Vagina (tissue), 2 donors: ENCODE measurements around the gene PSMC5. TPM values are rescaled to one million over a fixed set of nuclear protein-coding genes. Genes with fewer than 3 reads are reported as not detected.
"Not testable (repeated sequence)": the region's sequence is repeated elsewhere in the genome, so short reads cannot be mapped to it uniquely, and the experiment has no call there.

Source experiments
- DNase-seq, 2 donors: peaks; one replicate each; pipeline ENCODE4 v3.0.0-alpha.2; 2017; ENCODE audit errors: extremely low spot score in 2 of 2
- H3K27ac ChIP-seq: fragments of 200-600 bp; sonication (generic); one replicate; pipeline ENCODE4 v1.5.1; 2019
- H3K27me3 ChIP-seq: fragments of 200-600 bp; sonication (generic); one replicate; pipeline ENCODE4 v1.5.1; 2019
- H3K36me3 ChIP-seq, 2 donors: fragments of 200-600 bp; sonication (generic); one replicate each; pipeline ENCODE4 v1.5.1; 2017 to 2019
- H3K4me1 ChIP-seq: fragments of 200-600 bp; sonication (generic); one replicate; pipeline ENCODE4 v1.5.1; 2019
- H3K4me3 ChIP-seq, 2 donors: fragments of 200-600 bp; sonication (generic); 1 replicate in 1 of 2; 2 replicates in 1 of 2; pipeline ENCODE4 v1.5.1; 2016 to 2019
- H3K9me3 ChIP-seq: fragments of 200-600 bp; sonication (generic); one replicate; pipeline ENCODE4 v1.5.1; 2019
- POLR2A ChIP-seq, 2 donors: fragments of 450-650 bp; IDR thresholded peaks; one replicate each; pipeline ENCODE4 v1.6.1; 2017; ENCODE audit warnings: antibody characterized with exemption in 2 of 2, mild to moderate bottlenecking in 2 of 2, moderate library complexity in 2 of 2
- POLR2AphosphoS5 ChIP-seq, 2 donors: sonication (generic); formaldehyde crosslinking; IDR thresholded peaks; one replicate each; pipeline ENCODE4 v1.9.0; 2017; ENCODE audit warnings: antibody characterized with exemption in 2 of 2, mild to moderate bottlenecking in 2 of 2, low read depth in 1 of 2; ENCODE audit not compliant: insufficient read depth in 1 of 2
- intact Hi-C: fragments of 100-400 bp; cut with DNase I; formaldehyde crosslinking; loops from one replicate; pipeline ENCODE4 v1.15.1; 2023
- total RNA-seq: library from RNA; depleted of rRNA; stranded (reverse); fragments of >200 nt; gene quantifications from one replicate; pipeline ENCODE4 v1.2.3, GENCODE V29; 2016
- TF ChIP-seq, protein P1 (sequence below), 3 experiments: fragments of 450-650 bp in 2 of 3; fragments of 200-600 bp in 1 of 3; sonication (generic) in 1 of 3; IDR thresholded peaks; one replicate each; pipeline ENCODE4 v1.5.1; 2017 to 2019; ENCODE audit warnings: antibody characterized with exemption in 3 of 3, mild to moderate bottlenecking in 2 of 3, moderate library complexity in 2 of 3

PSMC5 gene
- total RNA-seq, 1 donor from 2014 or later, result 92.3 TPM

- peaks cover 0 to 42% of the 10 kb centered on the region in 2 donors for H3K36me3 ChIP-seq
- DNase-seq, result no peak
Measured at GRCh38 chr17:63786117-63786516, 41.1 kb upstream of the PSMC5 start.

GRCh38 chr17:63786971-63787711, 40.1 kb upstream of the PSMC5 start:
- DNase-seq, result no peak
- TF ChIP-seq, protein P1, sequence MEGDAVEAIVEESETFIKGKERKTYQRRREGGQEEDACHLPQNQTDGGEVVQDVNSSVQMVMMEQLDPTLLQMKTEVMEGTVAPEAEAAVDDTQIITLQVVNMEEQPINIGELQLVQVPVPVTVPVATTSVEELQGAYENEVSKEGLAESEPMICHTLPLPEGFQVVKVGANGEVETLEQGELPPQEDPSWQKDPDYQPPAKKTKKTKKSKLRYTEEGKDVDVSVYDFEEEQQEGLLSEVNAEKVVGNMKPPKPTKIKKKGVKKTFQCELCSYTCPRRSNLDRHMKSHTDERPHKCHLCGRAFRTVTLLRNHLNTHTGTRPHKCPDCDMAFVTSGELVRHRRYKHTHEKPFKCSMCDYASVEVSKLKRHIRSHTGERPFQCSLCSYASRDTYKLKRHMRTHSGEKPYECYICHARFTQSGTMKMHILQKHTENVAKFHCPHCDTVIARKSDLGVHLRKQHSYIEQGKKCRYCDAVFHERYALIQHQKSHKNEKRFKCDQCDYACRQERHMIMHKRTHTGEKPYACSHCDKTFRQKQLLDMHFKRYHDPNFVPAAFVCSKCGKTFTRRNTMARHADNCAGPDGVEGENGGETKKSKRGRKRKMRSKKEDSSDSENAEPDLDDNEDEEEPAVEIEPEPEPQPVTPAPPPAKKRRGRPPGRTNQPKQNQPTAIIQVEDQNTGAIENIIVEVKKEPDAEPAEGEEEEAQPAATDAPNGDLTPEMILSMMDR (IDR thresholded peaks at IDR 0.05), result no peak
- TF ChIP-seq POLR2A (IDR thresholded peaks at IDR 0.05) (no peak), POLR2AphosphoS5 (IDR thresholded peaks at IDR 0.05; ENCODE audit: insufficient read depth in 1 of 2, low read depth in 1 of 2) (no peak)
- no peak overlapping the region for H3K27ac ChIP-seq
- H3K36me3 ChIP-seq, result peaks cover 0 to 53% of the 10 kb centered on the region in 2 donors
- H3K4me1 ChIP-seq, result no peaks in the 10 kb centered on the region
- no peaks in the 10 kb centered on the region for H3K27me3 ChIP-seq
- H3K4me3 ChIP-seq, result no peak overlapping the region
- intact Hi-C loops, result no loop called here
- H3K9me3 ChIP-seq, result no peaks in the 10 kb centered on the region

More at GRCh38 chr17:63786117-63786516, 41.1 kb upstream of the PSMC5 start:
- Histone ChIP-seq H3K27ac (no peak overlapping the region), H3K9me3 (no peaks in the 10 kb centered on the region), H3K4me1 (peaks cover 3% of the 10 kb centered on the region), H3K4me3 (no peak overlapping the region), H3K27me3 (no peaks in the 10 kb centered on the region)
- TF ChIP-seq POLR2AphosphoS5 (IDR thresholded peaks at IDR 0.05; ENCODE audit: insufficient read depth in 1 of 2, low read depth in 1 of 2) (no peak), POLR2A (IDR thresholded peaks at IDR 0.05) (no peak)
- TF ChIP-seq, protein P1 (IDR thresholded peaks at IDR 0.05), result no peak
- intact Hi-C loops, result no loop called here

DNA sequence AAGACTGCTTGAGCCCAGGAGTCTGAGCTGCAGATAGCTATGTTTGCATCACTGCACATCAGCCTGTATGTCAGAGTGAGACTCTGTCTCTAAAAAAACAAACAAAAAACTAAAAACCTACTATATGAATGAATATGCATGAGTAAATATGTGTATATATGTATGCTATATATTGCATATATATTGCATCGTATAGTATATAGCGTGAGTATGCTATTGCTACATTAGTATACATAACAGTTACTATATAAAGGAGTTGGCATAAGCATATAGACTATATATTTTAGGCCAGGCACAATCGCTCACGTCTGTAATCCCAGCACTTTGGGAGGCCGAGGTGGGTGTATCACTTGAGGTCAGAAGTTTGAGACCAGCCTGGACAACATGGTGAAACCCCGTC, 37.2 kb upstream of the PSMC5 start:
- peaks cover 0 to 82% of the 10 kb centered on the region in 2 donors for H3K36me3 ChIP-seq
- no peak overlapping the region for H3K4me3 ChIP-seq
- H3K4me1 ChIP-seq, result no peaks in the 10 kb centered on the region
- TF ChIP-seq POLR2A (IDR thresholded peaks at IDR 0.05), result no peak
- TF ChIP-seq POLR2AphosphoS5 (IDR thresholded peaks at IDR 0.05; ENCODE audit: insufficient read depth in 1 of 2, low read depth in 1 of 2), result no peak
- TF ChIP-seq, protein P1 (IDR thresholded peaks at IDR 0.05), result no peak
- no peaks in the 10 kb centered on the region for H3K9me3 ChIP-seq
- no peak overlapping the region for H3K27ac ChIP-seq
- H3K27me3 ChIP-seq, result no peaks in the 10 kb centered on the region
- intact Hi-C loops, result no loop called here
- no peak for DNase-seq

DNA sequence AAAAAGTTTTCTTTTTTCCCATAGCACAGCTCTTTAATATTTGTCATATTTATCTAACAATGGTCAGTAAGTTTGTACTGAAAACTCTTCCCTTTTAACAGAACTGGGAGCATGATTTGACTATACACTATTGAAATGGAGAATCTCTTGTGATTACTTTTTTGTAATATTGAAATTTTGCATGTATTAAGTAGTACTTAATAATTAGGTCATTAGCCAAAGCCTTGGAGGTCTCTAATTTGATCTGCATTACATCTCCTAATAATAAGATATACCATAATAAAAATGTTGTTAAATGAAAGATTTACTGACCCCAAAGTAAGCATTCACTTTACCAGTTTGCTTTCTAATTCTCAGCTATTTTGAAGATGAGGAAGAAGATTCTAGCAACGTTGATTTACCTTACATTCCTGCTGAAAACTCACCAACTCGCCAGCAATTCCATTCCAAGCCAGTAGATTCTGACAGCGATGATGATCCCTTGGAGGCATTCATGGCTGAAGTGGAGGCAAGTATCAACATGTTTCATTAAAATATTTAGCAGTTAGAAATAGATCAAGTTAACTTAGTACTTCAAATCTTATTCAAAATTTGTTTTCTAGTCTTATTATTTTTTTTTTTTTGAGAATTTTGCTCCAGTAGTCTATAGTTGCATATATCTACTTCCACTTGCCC, 35.0 kb upstream of the PSMC5 start:
- H3K9me3 ChIP-seq, result no peaks in the 10 kb centered on the region
- H3K27ac ChIP-seq, result no peak overlapping the region
- H3K4me1 ChIP-seq, result no peaks in the 10 kb centered on the region
- TF ChIP-seq, protein P1 (IDR thresholded peaks at IDR 0.05), result no peak
- TF ChIP-seq POLR2A (IDR thresholded peaks at IDR 0.05) (no peak), POLR2AphosphoS5 (IDR thresholded peaks at IDR 0.05; ENCODE audit: insufficient read depth in 1 of 2, low read depth in 1 of 2) (no peak)
- intact Hi-C loops, result no loop called here
- no peak overlapping the region for H3K4me3 ChIP-seq
- no peaks in the 10 kb centered on the region for H3K27me3 ChIP-seq
- DNase-seq, result no peak
- H3K36me3 ChIP-seq, result peaks cover 0 to 95% of the 10 kb centered on the region in 2 donors

GRCh38 chr17:63796375-63796774, 30.9 kb upstream of the PSMC5 start:
- H3K36me3 ChIP-seq, result peaks cover 4 to 92% of the 10 kb centered on the region in 2 donors
- H3K4me1 ChIP-seq, H3K27ac ChIP-seq, DNase-seq, H3K9me3 ChIP-seq, intact Hi-C loops, H3K27me3 ChIP-seq, H3K4me3 ChIP-seq: not testable (repeated sequence)
